Muscle of back (tissue), 11 donors: ENCODE results near the gene DCAF5. TPM values are rescaled to one million over a fixed set of nuclear protein-coding genes. Genes with fewer than 3 reads are reported as not detected.
"Not testable (repeated sequence)": the region's sequence is repeated elsewhere in the genome, so short reads cannot be mapped to it uniquely, and the experiment has no call there.

Experiments
- DNase-seq, 3 donors: peaks; one replicate each; pipeline versions ENCODE4 v3.0.0 to v3.0.0-alpha.2; 2013
- polyA plus RNA-seq, 10 donors: library from polyadenylated mRNA; unstranded; fragments of 120-200 nt; gene quantifications; one replicate each; pipeline ENCODE4 v1.2.1, GENCODE V29; 2013; ENCODE audit not compliant: insufficient read length in 10 of 10

Gene DCAF5
- polyA plus RNA-seq, 10 donors: 35.6 to 47.0 (median 39.6) TPM

GRCh38 chr14:69044965-69045555 lies 107.9 kb downstream of the DCAF5 start:
- DNase-seq: peak in 2 of 3 donors; percentile 50 to 78

GRCh38 chr14:69044296-69044695 lies 108.6 kb downstream of the DCAF5 start:
- DNase-seq: no peak

GRCh38 chr14:69043596-69044260 lies 109.2 kb downstream of the DCAF5 start:
- peak in 1 of 3 donors; percentile 55 for DNase-seq

GRCh38 chr14:69042787-69043444 lies 110.0 kb downstream of the DCAF5 start:
- peak in 1 of 3 donors; percentile 47 for DNase-seq

- DNase-seq: no peak
These were observed 110.6 kb downstream of the DCAF5 start for GRCh38 chr14:69042299-69042698.

- no peak for DNase-seq
These were observed 111.1 kb downstream of the DCAF5 start for GRCh38 chr14:69041783-69042182.

- DNase-seq: no peak
These were observed 112.6 kb downstream of the DCAF5 start for GRCh38 chr14:69040353-69040752.

- no peak for DNase-seq
These were observed 113.7 kb downstream of the DCAF5 start for GRCh38 chr14:69039288-69039628.

GRCh38 chr14:69038455-69039287 lies 114.2 kb downstream of the DCAF5 start:
- peak in 2 of 3 donors; percentile 48 to 92 for DNase-seq

- no peak for DNase-seq
These were observed 115.0 kb downstream of the DCAF5 start for GRCh38 chr14:69037790-69038454.

GRCh38 chr14:69036757-69037506 lies 116.0 kb downstream of the DCAF5 start:
- no peak for DNase-seq

- DNase-seq: peak in 1 of 3 donors; percentile 27
These were observed 118.2 kb downstream of the DCAF5 start for GRCh38 chr14:69034612-69035262.

GRCh38 chr14:69027242-69027913 lies 125.5 kb downstream of the DCAF5 start:
- DNase-seq: no peak

GRCh38 chr14:69023035-69023434 lies 129.9 kb downstream of the DCAF5 start:
- no peak for DNase-seq

GRCh38 chr14:69022093-69022492 lies 130.8 kb downstream of the DCAF5 start:
- not testable (repeated sequence) for DNase-seq

- DNase-seq: no peak
These were observed 135.2 kb downstream of the DCAF5 start for GRCh38 chr14:69017706-69018105.

GRCh38 chr14:69014829-69015259 lies 138.1 kb downstream of the DCAF5 start:
- no peak for DNase-seq

GRCh38 chr14:69013943-69014782 lies 138.8 kb downstream of the DCAF5 start:
- peak in 1 of 3 donors; percentile 49 for DNase-seq
